NCI-H1417 (cell line): ENCODE measurements around the gene SLC26A1.

ENCODE experiments used
- DNase-seq, 3 experiments: peaks; one replicate each; lab custom pipeline; 2025; lab: John Stamatoyannopoulos, UW

SLC26A1 gene

DNA sequence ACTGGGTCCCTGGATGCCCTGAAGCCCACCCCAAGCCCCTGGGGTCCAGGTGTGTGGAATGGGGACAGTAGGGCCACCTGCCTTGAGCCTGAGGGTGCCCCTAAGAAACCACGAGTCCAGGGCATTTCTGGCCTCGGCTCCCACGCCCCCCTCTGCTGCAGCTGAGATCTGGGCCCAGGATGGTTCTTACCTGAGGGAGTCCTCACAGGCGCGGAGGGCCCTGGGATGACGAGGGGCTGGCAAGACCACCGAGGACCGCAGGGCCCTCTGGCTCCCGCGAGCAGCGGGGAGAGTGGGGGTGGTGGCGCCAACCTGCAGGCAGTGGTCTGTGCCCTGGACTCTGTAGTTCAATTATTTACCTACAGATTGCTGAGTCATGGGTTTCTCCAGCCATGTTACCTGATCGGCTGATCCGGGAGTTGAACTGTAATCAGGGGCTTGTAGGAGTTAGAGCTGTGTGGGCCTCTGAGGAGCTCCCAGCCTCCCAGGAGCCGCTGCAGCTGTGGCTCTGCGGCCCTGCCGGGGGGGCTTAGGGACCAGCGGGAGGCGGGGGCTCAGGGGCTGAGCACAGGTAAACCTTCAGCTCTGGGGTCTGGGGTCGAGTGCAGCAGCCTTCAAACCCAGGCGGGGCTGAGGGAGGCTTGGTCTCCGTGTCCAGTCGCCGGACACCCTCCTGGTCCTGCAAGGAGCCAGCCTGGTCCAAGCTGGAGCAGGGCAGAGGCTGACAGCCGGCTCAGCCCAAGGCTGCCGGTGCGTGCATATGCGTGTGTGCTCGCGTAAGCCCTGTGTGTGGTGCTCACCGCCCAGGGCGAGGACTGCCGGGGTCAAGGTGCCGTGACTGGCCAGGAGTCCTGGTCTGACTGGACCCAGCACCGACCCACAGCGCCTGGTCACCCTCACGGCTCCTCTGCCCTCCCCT lies at the start of gene SLC26A1:
Gene SLC26A1 (minus strand): TSS at position 294 of the 919 bp plus-strand sequence. CDS start 1,701 bp downstream, outside the sequence.
- no peak for DNase-seq

DNA sequence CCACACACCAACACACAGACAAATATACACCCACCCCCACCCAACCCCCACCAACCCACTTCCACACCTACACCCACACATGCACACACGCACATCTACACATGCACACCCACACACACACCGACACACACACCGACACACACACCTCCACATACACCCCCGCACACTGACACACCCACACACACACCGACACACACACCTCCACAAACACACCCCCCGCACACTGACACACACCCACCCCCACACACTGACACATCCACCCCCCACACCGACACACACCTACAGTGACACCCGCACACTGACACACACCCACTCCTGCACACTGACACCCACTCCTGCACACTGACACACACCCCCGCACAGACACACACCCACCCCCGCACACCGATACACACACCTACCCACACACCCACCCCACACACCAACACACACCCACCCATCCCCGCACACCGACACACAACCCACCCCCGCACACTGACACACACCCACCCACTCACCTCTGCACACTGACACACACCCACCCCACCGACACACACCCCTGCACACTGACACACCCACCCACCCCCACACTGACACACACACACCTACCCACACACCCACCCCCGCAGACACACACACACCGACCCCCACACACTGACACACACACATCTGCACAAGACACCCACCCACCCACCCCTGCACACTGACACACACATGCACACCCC lies 49.3 kb upstream of the SLC26A1 start:
- no peak for DNase-seq

DNA sequence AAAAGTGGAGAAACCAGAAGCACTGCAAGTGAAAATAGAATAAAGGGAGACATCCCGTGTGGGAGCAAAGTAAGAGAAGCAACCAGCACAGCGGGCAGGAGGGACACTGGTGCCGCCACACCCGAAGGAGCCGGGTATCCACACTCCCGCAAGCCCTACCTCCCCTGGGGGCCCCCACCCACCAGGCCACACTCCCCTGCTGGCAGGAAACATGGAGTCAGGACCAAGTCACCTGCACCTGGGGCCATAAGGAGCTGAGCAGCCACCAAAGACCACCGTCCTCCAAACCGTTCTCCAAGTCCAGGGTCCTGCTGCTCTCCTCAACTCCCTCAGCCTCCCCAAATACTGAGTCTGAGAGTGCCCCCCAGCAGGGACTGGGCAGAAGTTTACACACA lies 48.7 kb upstream of the SLC26A1 start:
- no peak for DNase-seq

GRCh38 chr4:1041147-1041935 lies 48.1 kb upstream of the SLC26A1 start:
- DNase-seq: peak in 2 of 3 experiments; percentile 47 to 73

DNA sequence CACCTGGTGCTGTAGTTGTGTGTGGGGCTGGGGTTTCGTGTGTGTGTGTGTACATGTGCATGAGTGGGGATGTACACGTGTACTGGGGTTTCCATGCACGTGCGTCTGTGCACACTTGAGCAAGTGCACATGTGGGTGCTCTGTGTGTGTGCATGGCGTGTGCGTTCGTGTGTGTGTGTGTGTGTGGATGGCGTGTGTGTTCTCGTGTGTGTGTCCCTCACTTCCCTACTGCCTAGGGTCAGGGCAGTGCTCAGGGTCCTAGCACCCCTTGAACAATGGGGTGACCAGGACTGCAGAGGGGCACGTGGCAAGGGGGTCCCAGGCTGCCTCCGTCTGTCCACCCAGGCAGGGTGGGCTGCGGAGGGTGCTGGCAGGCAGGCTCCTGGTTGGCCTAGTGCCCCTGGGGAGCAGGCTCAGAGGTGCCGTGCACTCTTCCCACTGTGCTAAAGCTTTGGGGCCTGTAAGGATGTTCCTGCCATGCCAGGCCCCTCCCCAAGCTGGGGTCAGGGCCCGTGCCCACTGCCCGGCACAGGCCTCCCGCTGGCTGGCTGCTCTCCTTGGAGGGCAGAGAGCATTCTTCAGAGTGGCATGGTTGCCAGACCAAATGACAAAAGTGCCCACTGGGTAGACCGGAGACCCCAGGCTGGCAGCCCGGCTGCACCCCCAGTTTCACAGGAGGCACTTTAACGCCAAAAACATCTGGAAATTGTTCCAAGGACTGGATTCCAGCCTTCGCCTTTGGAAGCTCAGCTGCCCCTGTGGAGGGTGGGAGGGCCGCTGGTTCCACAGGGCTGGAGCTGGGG lies 47.3 kb upstream of the SLC26A1 start:
- no peak for DNase-seq

DNA sequence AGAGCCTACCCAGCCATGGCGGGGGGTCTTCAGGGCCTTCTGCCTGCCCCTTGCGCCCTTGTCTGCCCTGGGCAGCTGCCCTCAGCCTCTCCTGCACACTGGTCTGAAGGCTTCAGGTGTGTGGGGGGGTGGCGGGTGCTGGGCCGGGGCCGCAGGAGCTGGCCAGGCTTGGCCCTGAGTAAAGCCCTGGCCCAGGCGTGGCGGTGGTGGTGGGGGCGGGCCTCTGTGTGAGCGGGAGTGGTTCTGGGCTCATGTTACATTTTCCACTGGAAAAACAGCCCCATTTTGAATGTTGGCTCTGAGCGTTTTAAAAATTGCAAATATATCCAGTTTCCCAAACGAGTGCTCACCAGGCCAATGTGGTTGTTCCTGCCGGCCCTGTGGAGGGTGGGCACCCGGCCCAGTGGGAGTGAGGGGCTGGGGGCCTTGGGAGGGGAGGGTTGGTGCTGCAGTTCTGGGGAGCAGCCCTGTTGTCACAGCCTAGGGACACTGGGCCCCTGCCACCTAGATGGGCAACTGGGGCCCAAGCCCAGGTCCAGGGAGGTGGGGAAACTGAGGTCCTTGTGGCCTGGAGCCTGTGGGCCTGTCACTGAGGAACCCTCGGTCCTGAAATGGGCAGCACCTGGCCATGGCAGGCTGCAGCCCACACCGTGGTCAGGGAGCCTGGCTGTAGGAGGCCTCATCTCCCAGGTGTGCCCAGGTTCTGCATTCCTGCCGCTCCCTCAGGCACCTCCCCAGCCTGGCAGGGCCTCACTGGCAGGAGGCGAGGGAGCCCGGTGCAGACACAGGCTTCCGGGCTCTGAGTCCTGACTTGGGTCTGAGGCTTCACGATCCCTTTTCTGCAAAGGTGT lies 46.5 kb upstream of the SLC26A1 start:
- peak in 1 of 3 experiments; percentile 10 for DNase-seq

DNA sequence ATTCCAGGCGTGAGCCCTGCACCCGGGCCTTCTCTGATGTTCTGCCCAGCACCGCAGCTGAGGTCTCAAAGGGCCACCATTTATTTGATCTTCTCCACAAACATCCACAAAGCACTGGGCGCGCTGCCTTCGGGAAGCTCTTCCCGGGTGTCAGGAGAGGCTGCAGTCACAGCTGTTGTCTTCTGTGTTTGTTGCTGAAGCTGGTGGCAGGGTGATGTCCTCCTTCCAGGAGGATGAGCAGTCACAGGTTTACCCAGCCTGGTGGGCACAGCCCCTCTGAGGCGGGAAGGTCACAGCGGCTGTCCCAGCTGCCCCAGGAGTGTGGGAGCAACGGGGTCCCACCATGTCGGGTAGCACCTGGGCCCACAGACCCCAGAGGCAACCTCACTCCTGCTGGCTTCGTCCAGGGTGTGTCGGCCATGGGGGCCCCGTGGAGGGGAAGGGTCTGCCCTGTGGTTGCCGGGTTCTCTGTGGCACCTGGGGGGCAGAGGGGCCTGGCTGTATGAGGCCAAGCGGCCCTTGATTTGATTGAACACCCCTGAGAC lies 45.8 kb upstream of the SLC26A1 start:
- no peak for DNase-seq

- DNase-seq: no peak
Measured at GRCh38 chr4:1036976-1037810, 44.0 kb upstream of the SLC26A1 start.

GRCh38 chr4:1036095-1036494 lies 42.9 kb upstream of the SLC26A1 start:
- no peak for DNase-seq

GRCh38 chr4:1035510-1035909 lies 42.3 kb upstream of the SLC26A1 start:
- DNase-seq: no peak

DNA sequence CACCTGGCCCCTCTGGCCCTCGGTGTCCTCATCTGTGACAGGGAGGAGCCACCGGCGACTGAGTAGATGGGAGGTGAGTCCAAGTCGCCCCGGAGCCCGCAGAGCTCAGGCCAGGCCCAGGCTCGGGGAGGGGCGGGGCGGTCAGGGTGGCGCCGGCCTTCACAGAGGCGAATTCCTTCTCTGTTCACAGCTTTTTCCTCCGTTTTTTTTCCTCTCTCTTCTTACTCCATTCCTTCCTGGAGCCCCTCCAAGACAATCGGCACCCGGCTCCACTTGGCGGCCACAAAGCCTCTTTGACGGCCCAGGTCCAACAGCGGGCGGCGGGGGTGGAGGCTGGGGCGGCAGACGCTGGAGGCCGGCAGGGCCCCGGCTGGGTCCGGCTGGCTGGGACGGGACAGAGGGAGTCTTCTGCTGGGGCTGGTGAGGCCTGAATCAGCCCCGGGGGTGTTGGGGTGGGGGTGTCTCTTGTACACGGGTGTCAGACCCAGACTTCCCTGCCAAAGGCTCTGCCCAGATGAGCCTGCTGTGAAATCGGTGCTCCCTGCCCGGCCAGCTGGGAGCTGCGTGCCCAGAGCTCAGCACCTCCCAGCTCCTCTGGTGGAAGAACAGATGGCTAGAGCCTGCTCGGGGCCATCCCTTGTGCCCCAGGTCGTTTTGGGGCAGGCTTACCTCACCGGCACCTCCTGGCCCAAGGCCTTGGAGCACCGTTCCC lies 40.8 kb upstream of the SLC26A1 start:
- no peak for DNase-seq

DNA sequence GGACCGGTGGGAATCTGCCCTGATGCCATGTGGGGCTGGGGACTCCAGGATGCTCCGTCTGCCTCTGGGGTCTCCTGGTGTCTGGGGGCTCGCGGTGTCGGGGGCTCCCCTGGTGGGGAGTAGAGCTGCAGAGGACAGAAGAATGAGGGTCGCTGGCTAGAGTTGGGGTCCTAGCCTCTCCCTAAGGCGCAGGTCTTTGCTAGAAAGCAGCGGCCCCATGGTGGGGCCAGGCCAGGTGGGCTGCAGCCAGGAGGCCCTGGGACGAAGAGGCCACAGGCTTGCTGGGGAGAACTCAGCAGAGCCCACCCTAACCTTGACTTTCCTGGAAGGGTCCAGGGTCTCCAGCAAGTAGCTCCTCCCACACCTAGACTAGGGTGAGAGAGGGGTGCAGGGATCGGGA lies 39.7 kb upstream of the SLC26A1 start:
- no peak for DNase-seq

GRCh38 chr4:1031956-1032795 lies 39.0 kb upstream of the SLC26A1 start:
- peak in 1 of 3 experiments; percentile 12 for DNase-seq

DNA sequence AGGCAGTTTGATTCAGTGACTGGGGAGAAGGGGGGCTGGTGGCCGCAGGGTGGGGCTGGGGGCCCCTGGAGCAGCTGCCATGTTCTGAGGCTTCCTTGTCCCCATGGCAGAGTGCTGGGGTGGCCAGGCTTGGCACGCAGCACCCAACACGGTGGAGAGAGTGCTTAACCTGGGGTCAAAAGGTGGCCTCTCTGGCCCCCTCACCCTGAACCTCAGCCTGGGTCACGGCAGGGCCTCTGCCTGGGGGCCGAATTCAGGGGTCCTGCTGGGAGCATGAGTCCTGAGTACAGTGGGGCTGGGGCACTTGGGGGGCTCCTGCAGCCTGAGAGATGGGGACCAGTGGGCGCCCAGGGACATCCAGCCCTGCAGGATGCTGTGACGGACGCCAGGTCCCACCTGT lies 38.1 kb upstream of the SLC26A1 start:
- DNase-seq: no peak

DNA sequence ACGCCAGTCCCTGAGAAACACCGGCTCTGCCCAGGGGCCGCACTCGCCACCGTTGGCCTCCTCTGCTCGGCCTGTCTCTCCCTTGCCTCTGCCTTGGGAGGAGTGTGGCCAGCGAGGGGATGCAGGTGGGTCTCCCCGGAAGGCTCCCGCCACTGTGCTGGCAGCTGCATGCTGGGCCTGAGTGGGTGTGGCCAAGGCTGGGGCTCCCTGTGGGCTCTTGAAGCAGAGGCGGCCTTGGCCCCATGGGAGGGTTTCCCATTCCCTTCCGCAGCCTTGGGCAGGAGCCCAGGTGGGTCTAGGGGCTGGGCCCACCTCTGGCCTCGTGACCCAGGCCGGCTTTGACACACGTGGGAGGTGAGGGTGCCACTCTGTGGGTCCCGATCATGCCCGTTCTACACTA lies 37.4 kb upstream of the SLC26A1 start:
- DNase-seq: peak in 1 of 3 experiments; percentile 7

GRCh38 chr4:1030031-1030430 lies 36.8 kb upstream of the SLC26A1 start:
- no peak for DNase-seq

- DNase-seq: no peak
Measured at GRCh38 chr4:1029529-1029928, 36.3 kb upstream of the SLC26A1 start.
